Tibial artery (tissue), 4 donors: Measurements from ENCODE around the gene EPS8L3.

Experiments
- DNase-seq, 2 donors: peaks; one replicate each; pipeline ENCODE4 v3.0.0-alpha.2; 2019
- H3K27ac ChIP-seq, 2 donors: fragments of 200-600 bp; sonication (generic) in 1 of 2; 1 replicate in 1 of 2; 2 replicates in 1 of 2; pipeline ENCODE4 v1.5.1; 2018 to 2019; ENCODE audit warnings: mild to moderate bottlenecking in 1 of 2
- H3K27me3 ChIP-seq, 2 donors: fragments of 200-600 bp; sonication (generic) in 1 of 2; one replicate each; pipeline versions ENCODE4 v1.5.1 to v1.6.0; 2016 to 2019
- H3K36me3 ChIP-seq, 3 donors: fragments of 200-600 bp; sonication (generic) in 2 of 3; one replicate each; pipeline ENCODE4 v1.5.1; 2016 to 2019; ENCODE audit warnings: mild to moderate bottlenecking in 2 of 3
- H3K4me1 ChIP-seq, 4 donors: fragments of 200-600 bp; sonication (generic) in 2 of 4; 1 replicate in 3 of 4; 2 replicates in 1 of 4; pipeline ENCODE4 v1.5.1; 2016 to 2019
- H3K4me3 ChIP-seq, 2 donors: fragments of 200-600 bp; sonication (generic) in 1 of 2; 1 replicate in 1 of 2; 2 replicates in 1 of 2; pipeline ENCODE4 v1.5.1; 2018 to 2019; ENCODE audit warnings: mild to moderate bottlenecking in 2 of 2
- H3K9me3 ChIP-seq, 3 donors: fragments of 200-600 bp; sonication (generic) in 1 of 3; one replicate each; pipeline ENCODE4 v1.5.1; 2016 to 2019
- intact Hi-C: fragments of 100-400 bp; cut with DNase I; formaldehyde crosslinking; loops from one replicate; pipeline ENCODE4 v1.15.0; 2023; ENCODE audit warnings: low total_unique reads
- TF ChIP-seq, protein P1 (sequence below), 2 experiments: fragments of 200-600 bp in 1 of 2; fragments of 450-650 bp in 1 of 2; IDR thresholded peaks; one replicate each; pipeline ENCODE4 v1.5.1; 2017 to 2019; ENCODE audit warnings: antibody characterized with exemption in 2 of 2, mild to moderate bottlenecking in 1 of 2, moderate library complexity in 1 of 2

The EPS8L3 gene

DNA sequence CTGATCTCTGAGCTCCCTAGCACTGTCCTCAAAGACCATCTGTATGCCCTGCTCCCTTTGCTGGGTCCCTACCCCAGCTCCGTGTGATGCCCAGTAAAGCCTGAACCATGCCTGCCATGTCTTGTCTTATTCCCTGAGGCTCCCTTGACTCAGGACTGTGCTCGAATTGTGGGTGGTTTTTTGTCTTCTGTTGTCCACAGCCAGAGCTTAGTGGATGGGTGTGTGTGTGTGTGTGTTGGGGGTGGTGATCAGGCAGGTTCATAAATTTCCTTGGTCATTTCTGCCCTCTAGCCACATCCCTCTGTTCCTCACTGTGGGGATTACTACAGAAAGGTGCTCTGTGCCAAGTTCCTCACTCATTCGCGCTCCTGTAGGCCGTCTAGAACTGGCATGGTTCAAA lies 46.0 kb downstream of the EPS8L3 start:
- no peaks in the 10 kb centered on the region for H3K4me1 ChIP-seq
- TF ChIP-seq, protein P1, sequence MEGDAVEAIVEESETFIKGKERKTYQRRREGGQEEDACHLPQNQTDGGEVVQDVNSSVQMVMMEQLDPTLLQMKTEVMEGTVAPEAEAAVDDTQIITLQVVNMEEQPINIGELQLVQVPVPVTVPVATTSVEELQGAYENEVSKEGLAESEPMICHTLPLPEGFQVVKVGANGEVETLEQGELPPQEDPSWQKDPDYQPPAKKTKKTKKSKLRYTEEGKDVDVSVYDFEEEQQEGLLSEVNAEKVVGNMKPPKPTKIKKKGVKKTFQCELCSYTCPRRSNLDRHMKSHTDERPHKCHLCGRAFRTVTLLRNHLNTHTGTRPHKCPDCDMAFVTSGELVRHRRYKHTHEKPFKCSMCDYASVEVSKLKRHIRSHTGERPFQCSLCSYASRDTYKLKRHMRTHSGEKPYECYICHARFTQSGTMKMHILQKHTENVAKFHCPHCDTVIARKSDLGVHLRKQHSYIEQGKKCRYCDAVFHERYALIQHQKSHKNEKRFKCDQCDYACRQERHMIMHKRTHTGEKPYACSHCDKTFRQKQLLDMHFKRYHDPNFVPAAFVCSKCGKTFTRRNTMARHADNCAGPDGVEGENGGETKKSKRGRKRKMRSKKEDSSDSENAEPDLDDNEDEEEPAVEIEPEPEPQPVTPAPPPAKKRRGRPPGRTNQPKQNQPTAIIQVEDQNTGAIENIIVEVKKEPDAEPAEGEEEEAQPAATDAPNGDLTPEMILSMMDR (IDR thresholded peaks at IDR 0.05): no peak
- H3K4me3 ChIP-seq: no peak overlapping the region
- no peaks in the 10 kb centered on the region for H3K9me3 ChIP-seq
- no peak for DNase-seq
- H3K27ac ChIP-seq: no peak overlapping the region
- peaks cover 0 to 8% of the 10 kb centered on the region in 2 donors for H3K27me3 ChIP-seq
- intact Hi-C loops: no loop called here
- H3K36me3 ChIP-seq: no peaks in the 10 kb centered on the region

DNA sequence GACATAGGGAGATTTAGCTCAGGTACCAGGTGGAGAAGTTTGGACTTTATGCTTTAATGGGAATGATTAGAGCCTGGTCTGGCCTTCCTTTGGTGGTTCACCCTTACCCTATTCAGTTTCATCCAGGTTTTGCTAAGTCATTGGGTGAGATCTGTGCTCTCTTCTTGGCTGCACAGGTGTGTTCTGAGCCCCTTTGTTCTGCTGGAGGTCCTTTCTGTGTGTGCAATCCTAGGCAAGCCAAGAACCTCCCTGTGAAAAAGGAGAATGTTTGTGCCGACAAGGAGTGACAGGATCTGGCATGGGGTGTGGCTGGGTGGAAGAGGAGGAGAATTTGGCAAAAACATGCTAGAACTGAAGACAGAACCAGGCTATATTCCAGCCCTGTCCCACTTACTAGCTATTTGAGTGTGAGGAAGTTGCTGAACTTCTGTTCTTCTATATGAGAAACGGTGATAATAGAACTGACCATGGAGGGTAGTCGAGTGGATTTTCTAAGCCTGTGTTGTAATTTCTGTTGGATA lies 47.1 kb downstream of the EPS8L3 start:
- H3K9me3 ChIP-seq: no peaks in the 10 kb centered on the region
- no peak for DNase-seq
- H3K27ac ChIP-seq: no peak overlapping the region
- H3K4me1 ChIP-seq: no peaks in the 10 kb centered on the region
- TF ChIP-seq, protein P1 (IDR thresholded peaks at IDR 0.05): no peak
- H3K27me3 ChIP-seq: peaks cover 0 to 8% of the 10 kb centered on the region in 2 donors
- no peak overlapping the region for H3K4me3 ChIP-seq
- H3K36me3 ChIP-seq: no peaks in the 10 kb centered on the region
- intact Hi-C loops: no loop called here

DNA sequence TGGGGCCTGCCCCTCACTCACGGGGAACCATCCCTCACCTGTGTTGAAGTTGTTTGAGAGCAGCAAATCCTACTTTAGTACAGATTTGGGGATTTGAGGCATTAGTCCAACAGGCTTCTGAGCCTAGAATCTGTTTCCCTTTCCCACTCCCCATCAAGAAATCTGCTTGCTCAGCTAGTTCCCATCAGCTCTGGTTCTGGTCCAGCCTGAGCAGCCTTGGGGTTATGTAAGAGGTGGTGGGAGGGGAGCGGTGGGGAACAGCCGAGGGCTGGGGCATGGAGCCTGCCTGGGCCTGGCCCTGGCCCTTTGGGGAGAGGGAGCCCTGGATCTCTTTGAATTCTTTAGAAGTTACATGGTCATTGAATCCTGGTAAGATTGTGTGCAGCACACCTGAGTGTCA lies 47.6 kb downstream of the EPS8L3 start:
- TF ChIP-seq, protein P1 (IDR thresholded peaks at IDR 0.05): no peak
- Histone ChIP-seq H3K4me3 (no peak overlapping the region), H3K27ac (no peak overlapping the region), H3K4me1 (no peaks in the 10 kb centered on the region), H3K36me3 (no peaks in the 10 kb centered on the region), H3K9me3 (no peaks in the 10 kb centered on the region), H3K27me3 (peaks cover 0 to 8% of the 10 kb centered on the region in 2 donors)
- intact Hi-C loops: no loop called here
- no peak for DNase-seq

DNA sequence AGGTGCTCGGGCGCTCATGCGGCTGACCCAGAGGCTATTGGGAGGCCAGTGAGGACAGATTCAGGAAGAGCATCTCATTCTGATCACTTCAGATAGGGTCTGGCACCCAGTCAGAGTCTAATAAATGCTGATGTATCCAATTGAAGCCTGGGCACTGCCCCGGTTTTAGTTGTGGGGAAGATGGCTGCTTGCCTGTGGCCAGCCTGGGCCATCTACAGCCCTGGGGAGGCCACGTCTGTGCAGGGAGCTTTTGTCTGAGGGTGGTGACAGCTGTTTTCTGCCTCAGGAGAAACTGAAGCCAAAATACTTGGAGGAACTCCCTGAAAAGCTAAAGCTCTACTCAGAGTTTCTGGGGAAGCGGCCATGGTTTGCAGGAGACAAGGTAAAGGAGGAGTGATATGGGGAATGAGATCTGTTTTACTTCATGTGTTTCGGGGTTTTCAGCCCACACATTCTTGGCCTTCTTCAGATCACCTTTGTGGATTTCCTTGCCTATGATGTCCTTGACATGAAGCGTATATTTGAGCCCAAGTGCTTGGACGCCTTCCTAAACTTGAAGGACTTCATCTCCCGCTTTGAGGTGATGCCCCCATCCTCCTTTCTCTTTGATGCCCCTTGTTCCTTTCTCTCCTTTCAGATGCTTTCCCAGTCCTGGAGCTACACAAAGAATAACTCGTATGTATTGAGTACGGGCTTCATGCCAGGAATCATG lies 48.9 kb downstream of the EPS8L3 start:
- no peak for DNase-seq
- H3K4me1 ChIP-seq: no peaks in the 10 kb centered on the region
- no peak overlapping the region for H3K27ac ChIP-seq
- H3K9me3 ChIP-seq: no peaks in the 10 kb centered on the region
- intact Hi-C loops: no loop called here
- H3K36me3 ChIP-seq: no peaks in the 10 kb centered on the region
- TF ChIP-seq, protein P1 (IDR thresholded peaks at IDR 0.05): no peak
- no peak overlapping the region for H3K4me3 ChIP-seq
- H3K27me3 ChIP-seq: peaks cover 0 to 8% of the 10 kb centered on the region in 2 donors

DNA sequence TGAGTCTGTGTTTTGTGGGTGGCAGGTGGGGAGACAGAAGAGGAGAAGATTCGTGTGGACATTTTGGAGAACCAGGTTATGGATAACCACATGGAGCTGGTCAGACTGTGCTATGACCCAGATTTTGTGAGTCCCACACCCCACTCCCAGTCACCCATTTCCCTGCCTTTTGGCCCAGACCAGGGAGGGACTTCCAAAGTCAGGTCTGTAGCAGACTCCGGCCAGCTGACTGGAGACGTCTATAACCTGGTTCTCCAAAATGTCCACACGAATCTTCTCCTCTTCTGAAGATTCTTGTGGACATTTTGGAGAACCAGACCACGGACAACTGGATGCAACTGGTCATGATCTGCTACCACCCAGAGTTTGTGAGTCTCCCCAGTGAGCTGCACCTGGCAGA lies 50.1 kb downstream of the EPS8L3 start:
- no peak overlapping the region for H3K27ac ChIP-seq
- intact Hi-C loops: no loop called here
- H3K9me3 ChIP-seq: peaks cover 0 to 8% (median 0%) of the 10 kb centered on the region in 3 donors
- DNase-seq: no peak
- TF ChIP-seq, protein P1 (IDR thresholded peaks at IDR 0.05): no peak
- H3K4me1 ChIP-seq: no peaks in the 10 kb centered on the region
- H3K4me3 ChIP-seq: no peak overlapping the region
- peaks cover 0 to 4% (median 0%) of the 10 kb centered on the region in 3 donors for H3K36me3 ChIP-seq
- peaks cover 0 to 8% of the 10 kb centered on the region in 2 donors for H3K27me3 ChIP-seq
